ENCODE data around the gene CNDP2. TPM values are rescaled to one million over a fixed set of nuclear protein-coding genes. Genes with fewer than 3 reads are reported as not detected.

The CNDP2 gene
- total RNA-seq, 1 donor from 2014 or later: 56.1 TPM

DNA sequence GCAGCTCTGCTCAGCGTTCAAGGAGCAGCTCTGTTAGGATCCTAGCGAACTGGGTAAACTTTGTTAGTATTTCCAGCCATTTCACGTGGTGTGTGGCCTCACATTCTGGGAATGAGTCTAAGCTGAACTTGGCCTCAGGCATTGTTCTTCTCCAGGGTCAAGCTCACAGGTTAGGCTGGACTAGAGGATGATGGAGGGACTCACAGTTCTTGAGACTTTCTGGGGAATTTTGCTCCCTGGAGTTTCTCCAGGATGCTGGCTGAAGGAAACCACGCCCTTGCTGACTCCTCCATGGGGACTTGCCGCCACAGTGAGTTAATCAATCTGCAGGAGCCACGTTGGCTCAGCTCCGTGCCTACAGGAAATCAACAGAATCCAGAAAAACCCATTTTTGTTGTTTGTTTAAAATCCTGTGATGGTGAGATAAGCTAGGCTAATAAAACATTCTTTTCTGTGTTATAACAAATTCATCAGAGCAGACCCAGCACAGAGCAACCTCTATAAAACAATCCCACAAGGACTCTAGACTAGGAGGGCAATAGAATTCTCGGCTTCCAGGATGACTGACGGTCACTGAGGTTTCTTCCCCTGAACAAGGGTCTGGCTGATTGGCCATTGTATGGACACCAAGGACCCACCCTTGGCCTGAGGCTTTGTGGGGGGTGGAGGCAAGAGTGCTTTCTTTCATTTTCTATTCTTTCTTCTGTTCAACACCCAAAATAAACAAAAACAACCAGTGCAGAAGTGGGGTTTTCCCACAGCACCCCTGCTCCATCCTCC is 50.8 kb downstream of the CNDP2 start:
- no peak overlapping the region for H3K27ac ChIP-seq
- H3K79me2 ChIP-seq (ENCODE audit: low read depth): no peaks in the 10 kb centered on the region
- peaks cover 40% of the 10 kb centered on the region for H3K9me3 Mint-ChIP-seq
- no peaks in the 10 kb centered on the region for H4K20me1 ChIP-seq (ENCODE audit: low read depth)
- no peaks in the 10 kb centered on the region for H3F3A ChIP-seq (ENCODE audit: low read depth)
- TF ChIP-seq EZH2 (IDR thresholded peaks at IDR 0.05): no peak
- H3K4me3 Mint-ChIP-seq: no peak overlapping the region
- no peaks in the 10 kb centered on the region for H3K36me3 ChIP-seq
- no peak overlapping the region for H3K9ac ChIP-seq
- peaks cover 5% of the 10 kb centered on the region for H3K27me3 Mint-ChIP-seq (ENCODE audit: insufficient read depth, low read depth)
- no peaks in the 10 kb centered on the region for H3K4me1 ChIP-seq
- H2AFZ ChIP-seq (replicated peaks): no peak overlapping the region
- no peak overlapping the region for H3K27ac Mint-ChIP-seq
- H3K4me2 ChIP-seq: no peak overlapping the region
- no peaks in the 10 kb centered on the region for H3K9me3 ChIP-seq (ENCODE audit: low read depth)
- H3K4me3 ChIP-seq: no peak overlapping the region
- H3K4me1 Mint-ChIP-seq: peaks cover 9% of the 10 kb centered on the region
- no peaks in the 10 kb centered on the region for H3K27me3 ChIP-seq
- H3K36me3 Mint-ChIP-seq: peaks cover 2% of the 10 kb centered on the region
- no peak for DNase-seq (ENCODE audit: low spot score)

GRCh38 chr18:74547860-74548259 is 51.7 kb downstream of the CNDP2 start:
- Mint-ChIP-seq H3K4me1 (peaks cover 9% of the 10 kb centered on the region), H3K36me3 (peaks cover 2% of the 10 kb centered on the region)

GRCh38 chr18:74549591-74550104 is 53.5 kb downstream of the CNDP2 start:
- Histone ChIP-seq H3F3A (ENCODE audit: low read depth) (no peaks in the 10 kb centered on the region), H3K4me3 (no peak overlapping the region), H3K4me2 (no peak overlapping the region), H3K27me3 (no peaks in the 10 kb centered on the region), H3K4me1 (no peaks in the 10 kb centered on the region), H3K36me3 (no peaks in the 10 kb centered on the region), H3K79me2 (ENCODE audit: low read depth) (no peaks in the 10 kb centered on the region), H4K20me1 (ENCODE audit: low read depth) (no peaks in the 10 kb centered on the region), H3K9me3 (ENCODE audit: low read depth) (no peaks in the 10 kb centered on the region), H3K27ac (no peak overlapping the region), H3K9ac (no peak overlapping the region), H2AFZ (replicated peaks) (no peak overlapping the region)
- DNase-seq (ENCODE audit: low spot score): no peak
- Mint-ChIP-seq H3K27ac (no peak overlapping the region), H3K4me3 (no peak overlapping the region), H3K36me3 (peaks cover 2% of the 10 kb centered on the region), H3K9me3 (peaks cover 40% of the 10 kb centered on the region), H3K4me1 (peaks cover 9% of the 10 kb centered on the region), H3K27me3 (ENCODE audit: insufficient read depth, low read depth) (peaks cover 8% of the 10 kb centered on the region)
- no peak for TF ChIP-seq EZH2 (IDR thresholded peaks at IDR 0.05)
- TF ChIP-seq, protein P1, sequence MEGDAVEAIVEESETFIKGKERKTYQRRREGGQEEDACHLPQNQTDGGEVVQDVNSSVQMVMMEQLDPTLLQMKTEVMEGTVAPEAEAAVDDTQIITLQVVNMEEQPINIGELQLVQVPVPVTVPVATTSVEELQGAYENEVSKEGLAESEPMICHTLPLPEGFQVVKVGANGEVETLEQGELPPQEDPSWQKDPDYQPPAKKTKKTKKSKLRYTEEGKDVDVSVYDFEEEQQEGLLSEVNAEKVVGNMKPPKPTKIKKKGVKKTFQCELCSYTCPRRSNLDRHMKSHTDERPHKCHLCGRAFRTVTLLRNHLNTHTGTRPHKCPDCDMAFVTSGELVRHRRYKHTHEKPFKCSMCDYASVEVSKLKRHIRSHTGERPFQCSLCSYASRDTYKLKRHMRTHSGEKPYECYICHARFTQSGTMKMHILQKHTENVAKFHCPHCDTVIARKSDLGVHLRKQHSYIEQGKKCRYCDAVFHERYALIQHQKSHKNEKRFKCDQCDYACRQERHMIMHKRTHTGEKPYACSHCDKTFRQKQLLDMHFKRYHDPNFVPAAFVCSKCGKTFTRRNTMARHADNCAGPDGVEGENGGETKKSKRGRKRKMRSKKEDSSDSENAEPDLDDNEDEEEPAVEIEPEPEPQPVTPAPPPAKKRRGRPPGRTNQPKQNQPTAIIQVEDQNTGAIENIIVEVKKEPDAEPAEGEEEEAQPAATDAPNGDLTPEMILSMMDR (IDR thresholded peaks at IDR 0.05): no peak
- no peak for TF ChIP-seq EZH2phosphoT487 (IDR thresholded peaks at IDR 0.05)

More at GRCh38 chr18:74547860-74548259, 51.7 kb downstream of the CNDP2 start:
- Mint-ChIP-seq H3K27ac (no peak overlapping the region), H3K4me3 (no peak overlapping the region), H3K9me3 (peaks cover 40% of the 10 kb centered on the region), H3K27me3 (ENCODE audit: insufficient read depth, low read depth) (peaks cover 5% of the 10 kb centered on the region)
- DNase-seq (ENCODE audit: low spot score): no peak
- Histone ChIP-seq H3K4me3 (no peak overlapping the region), H4K20me1 (ENCODE audit: low read depth) (no peaks in the 10 kb centered on the region), H3K27ac (no peak overlapping the region), H3K4me1 (no peaks in the 10 kb centered on the region), H3K9me3 (ENCODE audit: low read depth) (no peaks in the 10 kb centered on the region), H3F3A (ENCODE audit: low read depth) (no peaks in the 10 kb centered on the region), H3K4me2 (no peak overlapping the region), H3K79me2 (ENCODE audit: low read depth) (no peaks in the 10 kb centered on the region), H2AFZ (replicated peaks) (no peak overlapping the region), H3K9ac (no peak overlapping the region), H3K27me3 (no peaks in the 10 kb centered on the region), H3K36me3 (no peaks in the 10 kb centered on the region)
- TF ChIP-seq EZH2phosphoT487 (IDR thresholded peaks at IDR 0.05): no peak
- TF ChIP-seq EZH2 (IDR thresholded peaks at IDR 0.05): no peak
- TF ChIP-seq, protein P1 (IDR thresholded peaks at IDR 0.05): no peak

DNA sequence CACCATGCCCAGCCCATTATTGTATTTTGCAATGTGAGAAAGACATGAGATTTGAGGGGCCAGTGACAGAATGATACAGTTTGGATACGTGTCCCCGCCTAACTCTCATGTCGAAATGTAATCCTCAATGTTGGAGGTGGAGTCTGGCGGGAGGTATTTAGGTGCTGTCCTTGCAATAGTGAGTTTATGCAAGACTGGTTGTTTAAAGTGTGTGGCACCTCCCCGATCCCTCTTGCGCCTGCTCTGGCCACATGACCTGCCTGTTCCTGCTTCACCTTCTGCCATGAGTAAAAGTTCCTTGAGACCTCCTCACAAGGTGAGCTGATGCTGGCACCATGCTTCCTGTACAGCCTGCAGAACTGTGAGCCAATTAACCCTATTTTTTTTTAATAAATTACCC is 54.7 kb downstream of the CNDP2 start:
- H3K4me1 ChIP-seq: no peaks in the 10 kb centered on the region
- no peak overlapping the region for H3K27ac ChIP-seq
- Mint-ChIP-seq H3K27me3 (ENCODE audit: insufficient read depth, low read depth) (peaks cover 13% of the 10 kb centered on the region), H3K9me3 (peaks cover 38% of the 10 kb centered on the region), H3K27ac (no peak overlapping the region), H3K4me1 (peaks cover 9% of the 10 kb centered on the region), H3K36me3 (peaks cover 2% of the 10 kb centered on the region), H3K4me3 (no peak overlapping the region)
- no peaks in the 10 kb centered on the region for H3K27me3 ChIP-seq
- no peak overlapping the region for H2AFZ ChIP-seq (replicated peaks)
- DNase-seq (ENCODE audit: low spot score): no peak
- no peaks in the 10 kb centered on the region for H3F3A ChIP-seq (ENCODE audit: low read depth)
- H4K20me1 ChIP-seq (ENCODE audit: low read depth): no peaks in the 10 kb centered on the region
- H3K9ac ChIP-seq: no peak overlapping the region
- H3K36me3 ChIP-seq: no peaks in the 10 kb centered on the region
- no peak overlapping the region for H3K4me3 ChIP-seq
- H3K79me2 ChIP-seq (ENCODE audit: low read depth): no peaks in the 10 kb centered on the region
- TF ChIP-seq EZH2phosphoT487 (IDR thresholded peaks at IDR 0.05) (no peak), EZH2 (IDR thresholded peaks at IDR 0.05) (no peak)
- no peak overlapping the region for H3K4me2 ChIP-seq
- H3K9me3 ChIP-seq (ENCODE audit: low read depth): no peaks in the 10 kb centered on the region

Data from neural progenitor cell (in vitro differentiated cells).